ENCODE results near the gene AFF3.
"Not testable (repeated sequence)": the region's sequence is repeated elsewhere in the genome, so short reads cannot be mapped to it uniquely, and the experiment has no call there.

The AFF3 gene

DNA sequence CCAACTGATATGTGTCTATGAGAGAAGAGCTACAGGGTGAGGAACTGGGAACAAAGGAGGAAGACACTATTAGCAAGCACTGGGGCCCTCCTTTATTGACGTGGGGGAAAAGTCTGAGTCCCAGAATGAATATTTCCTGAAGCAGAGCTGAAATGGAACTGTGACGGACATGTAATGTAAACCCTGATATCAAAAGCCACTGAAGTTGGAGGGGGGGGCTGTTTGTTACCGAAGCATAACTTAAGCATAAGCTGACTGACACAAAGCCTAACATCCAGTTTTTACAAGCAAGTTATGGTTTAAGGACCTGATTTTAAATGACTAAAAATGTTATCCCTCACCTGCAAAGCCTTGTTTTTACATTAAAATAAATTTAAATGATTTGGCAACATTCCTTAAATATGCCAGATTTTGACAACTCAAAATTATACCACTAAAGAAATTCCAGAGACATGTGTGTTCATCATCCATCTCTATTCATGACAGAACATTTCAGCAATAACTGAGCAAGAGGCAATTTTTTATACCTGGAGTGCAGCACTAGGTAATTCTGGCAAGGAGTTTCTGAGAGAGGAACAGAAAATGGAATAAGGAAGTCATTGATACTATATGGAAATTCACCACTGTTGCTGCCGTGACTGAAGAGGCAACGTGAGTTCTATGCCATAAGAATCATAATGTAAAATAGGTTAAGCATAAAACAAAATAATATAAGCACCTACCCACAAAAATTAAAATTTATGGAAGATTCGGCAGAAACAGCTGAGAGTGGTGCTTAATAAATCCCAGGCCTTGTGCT is 186.0 kb downstream of the AFF3 start:
- Histone ChIP-seq H3K79me2 (ENCODE audit: control insufficient read depth, insufficient read depth, low read length, unreplicated experiment) (no peaks in the 10 kb centered on the region), H2AFZ (ENCODE audit: low read length, unreplicated experiment) (no peak overlapping the region), H3K36me3 (ENCODE audit: insufficient read depth, low read length) (no peaks in the 10 kb centered on the region), H3K4me3 (ENCODE audit: low read depth, low read length) (no peak overlapping the region), H3K27me3 (ENCODE audit: insufficient read depth, low read length) (no peaks in the 10 kb centered on the region), H3K4me1 (ENCODE audit: control insufficient read depth, insufficient read depth, low read length, unreplicated experiment) (no peaks in the 10 kb centered on the region), H3K27ac (ENCODE audit: low read depth, low read length) (no peak overlapping the region)

DNA sequence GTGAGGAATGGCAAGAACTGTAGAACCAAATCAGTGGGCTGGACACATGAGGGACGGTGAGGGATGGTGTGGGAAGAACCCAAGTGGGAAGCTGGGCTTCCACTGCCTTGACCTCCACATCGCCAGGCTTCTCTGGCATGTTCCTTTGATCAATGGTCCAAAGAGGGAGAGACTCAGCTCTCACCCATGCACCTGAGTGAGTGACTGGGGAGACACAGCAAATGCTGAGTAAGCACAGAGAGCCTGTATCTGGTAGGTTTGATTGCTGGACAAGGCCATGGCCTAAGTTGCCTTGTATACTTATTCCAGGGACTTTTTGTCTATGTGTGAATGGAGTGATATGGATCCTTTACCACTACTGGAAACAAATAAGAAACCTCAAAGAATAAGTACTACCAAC is 188.6 kb downstream of the AFF3 start:
- no peak overlapping the region for H2AFZ ChIP-seq (ENCODE audit: low read length, unreplicated experiment)
- H3K36me3 ChIP-seq (ENCODE audit: insufficient read depth, low read length): no peaks in the 10 kb centered on the region
- no peaks in the 10 kb centered on the region for H3K4me1 ChIP-seq (ENCODE audit: control insufficient read depth, insufficient read depth, low read length, unreplicated experiment)
- H3K79me2 ChIP-seq (ENCODE audit: control insufficient read depth, insufficient read depth, low read length, unreplicated experiment): no peaks in the 10 kb centered on the region
- H3K27me3 ChIP-seq (ENCODE audit: insufficient read depth, low read length): no peaks in the 10 kb centered on the region
- no peak overlapping the region for H3K4me3 ChIP-seq (ENCODE audit: low read depth, low read length)
- H3K27ac ChIP-seq (ENCODE audit: low read depth, low read length): no peak overlapping the region

- H3K27me3 ChIP-seq (ENCODE audit: insufficient read depth, low read length): no peaks in the 10 kb centered on the region
- no peak overlapping the region for H3K27ac ChIP-seq (ENCODE audit: low read depth, low read length)
- H3K79me2 ChIP-seq (ENCODE audit: control insufficient read depth, insufficient read depth, low read length, unreplicated experiment): no peaks in the 10 kb centered on the region
- H2AFZ ChIP-seq (ENCODE audit: low read length, unreplicated experiment): no peak overlapping the region
- H3K4me1 ChIP-seq (ENCODE audit: control insufficient read depth, insufficient read depth, low read length, unreplicated experiment): no peaks in the 10 kb centered on the region
- no peaks in the 10 kb centered on the region for H3K36me3 ChIP-seq (ENCODE audit: insufficient read depth, low read length)
- H3K4me3 ChIP-seq (ENCODE audit: low read depth, low read length): no peak overlapping the region
These were observed 192.4 kb downstream of the AFF3 start for GRCh38 chr2:99949963-99950362.

GRCh38 chr2:99949530-99949929 is 192.9 kb downstream of the AFF3 start:
- Histone ChIP-seq H3K27me3 (ENCODE audit: insufficient read depth, low read length) (no peaks in the 10 kb centered on the region), H3K4me3 (ENCODE audit: low read depth, low read length) (no peak overlapping the region), H3K4me1 (ENCODE audit: control insufficient read depth, insufficient read depth, low read length, unreplicated experiment) (no peaks in the 10 kb centered on the region), H3K36me3 (ENCODE audit: insufficient read depth, low read length) (no peaks in the 10 kb centered on the region), H2AFZ (ENCODE audit: low read length, unreplicated experiment) (no peak overlapping the region), H3K79me2 (ENCODE audit: control insufficient read depth, insufficient read depth, low read length, unreplicated experiment) (no peaks in the 10 kb centered on the region), H3K27ac (ENCODE audit: low read depth, low read length) (no peak overlapping the region)

- H3K27ac ChIP-seq (ENCODE audit: low read depth, low read length): no peak overlapping the region
- no peaks in the 10 kb centered on the region for H3K4me1 ChIP-seq (ENCODE audit: control insufficient read depth, insufficient read depth, low read length, unreplicated experiment)
- no peak overlapping the region for H3K4me3 ChIP-seq (ENCODE audit: low read depth, low read length)
- no peaks in the 10 kb centered on the region for H3K27me3 ChIP-seq (ENCODE audit: insufficient read depth, low read length)
- H3K36me3 ChIP-seq (ENCODE audit: insufficient read depth, low read length): no peaks in the 10 kb centered on the region
- no peaks in the 10 kb centered on the region for H3K79me2 ChIP-seq (ENCODE audit: control insufficient read depth, insufficient read depth, low read length, unreplicated experiment)
- H2AFZ ChIP-seq (ENCODE audit: low read length, unreplicated experiment): no peak overlapping the region
These were observed 194.4 kb downstream of the AFF3 start for GRCh38 chr2:99948010-99948409.

- not testable (repeated sequence) for H3K4me3 ChIP-seq (ENCODE audit: low read depth, low read length); H3K27me3 ChIP-seq (ENCODE audit: insufficient read depth, low read length); H3K4me1 ChIP-seq (ENCODE audit: control insufficient read depth, insufficient read depth, low read length, unreplicated experiment); H3K27ac ChIP-seq (ENCODE audit: low read depth, low read length); H3K79me2 ChIP-seq (ENCODE audit: control insufficient read depth, insufficient read depth, low read length, unreplicated experiment); H3K36me3 ChIP-seq (ENCODE audit: insufficient read depth, low read length); H2AFZ ChIP-seq (ENCODE audit: low read length, unreplicated experiment)
These were observed 195.0 kb downstream of the AFF3 start for GRCh38 chr2:99947366-99947765.

- no peaks in the 10 kb centered on the region for H3K79me2 ChIP-seq (ENCODE audit: control insufficient read depth, insufficient read depth, low read length, unreplicated experiment)
- no peak overlapping the region for H3K27ac ChIP-seq (ENCODE audit: low read depth, low read length)
- H3K4me3 ChIP-seq (ENCODE audit: low read depth, low read length): no peak overlapping the region
- H3K27me3 ChIP-seq (ENCODE audit: insufficient read depth, low read length): no peaks in the 10 kb centered on the region; the same call in 1 of the 2 replicates
- H3K36me3 ChIP-seq (ENCODE audit: insufficient read depth, low read length): no peaks in the 10 kb centered on the region
- H2AFZ ChIP-seq (ENCODE audit: low read length, unreplicated experiment): no peak overlapping the region
- no peaks in the 10 kb centered on the region for H3K4me1 ChIP-seq (ENCODE audit: control insufficient read depth, insufficient read depth, low read length, unreplicated experiment)
These were observed 198.4 kb downstream of the AFF3 start for GRCh38 chr2:99944019-99944418.

GRCh38 chr2:99942561-99943347 is 199.6 kb downstream of the AFF3 start:
- Histone ChIP-seq H3K27me3 (ENCODE audit: insufficient read depth, low read length) (no peaks in the 10 kb centered on the region; the same call in 1 of the 2 replicates), H3K79me2 (ENCODE audit: control insufficient read depth, insufficient read depth, low read length, unreplicated experiment) (no peaks in the 10 kb centered on the region), H3K27ac (ENCODE audit: low read depth, low read length) (no peak overlapping the region), H3K36me3 (ENCODE audit: insufficient read depth, low read length) (no peaks in the 10 kb centered on the region), H3K4me1 (ENCODE audit: control insufficient read depth, insufficient read depth, low read length, unreplicated experiment) (no peaks in the 10 kb centered on the region), H2AFZ (ENCODE audit: low read length, unreplicated experiment) (no peak overlapping the region), H3K4me3 (ENCODE audit: low read depth, low read length) (no peak overlapping the region)

DNA sequence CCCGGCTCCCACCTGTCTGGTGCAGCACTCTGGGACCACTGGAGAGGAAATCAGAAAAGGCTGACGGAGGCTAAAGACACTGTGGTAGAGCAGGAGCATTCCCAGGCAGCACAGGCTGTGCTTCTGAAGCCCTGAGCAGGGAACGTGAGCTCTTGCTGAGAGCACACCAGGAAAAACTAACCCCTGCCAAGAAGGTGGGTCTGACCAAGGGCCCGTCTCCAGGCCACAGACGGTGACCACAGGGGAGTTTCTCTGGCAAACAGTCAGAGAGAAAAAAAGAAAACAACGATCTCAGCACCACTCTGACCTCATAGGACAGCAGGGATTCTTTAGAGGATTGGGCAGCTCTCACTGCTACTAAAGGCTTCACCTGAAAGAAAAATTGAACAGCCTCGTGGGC is 201.4 kb downstream of the AFF3 start:
- Histone ChIP-seq H2AFZ (ENCODE audit: low read length, unreplicated experiment) (no peak overlapping the region), H3K79me2 (ENCODE audit: control insufficient read depth, insufficient read depth, low read length, unreplicated experiment) (no peaks in the 10 kb centered on the region), H3K4me1 (ENCODE audit: control insufficient read depth, insufficient read depth, low read length, unreplicated experiment) (no peaks in the 10 kb centered on the region), H3K27me3 (ENCODE audit: insufficient read depth, low read length) (no peaks in the 10 kb centered on the region; the same call in 1 of the 2 replicates), H3K4me3 (ENCODE audit: low read depth, low read length) (no peak overlapping the region), H3K27ac (ENCODE audit: low read depth, low read length) (no peak overlapping the region), H3K36me3 (ENCODE audit: insufficient read depth, low read length) (no peaks in the 10 kb centered on the region)

DNA sequence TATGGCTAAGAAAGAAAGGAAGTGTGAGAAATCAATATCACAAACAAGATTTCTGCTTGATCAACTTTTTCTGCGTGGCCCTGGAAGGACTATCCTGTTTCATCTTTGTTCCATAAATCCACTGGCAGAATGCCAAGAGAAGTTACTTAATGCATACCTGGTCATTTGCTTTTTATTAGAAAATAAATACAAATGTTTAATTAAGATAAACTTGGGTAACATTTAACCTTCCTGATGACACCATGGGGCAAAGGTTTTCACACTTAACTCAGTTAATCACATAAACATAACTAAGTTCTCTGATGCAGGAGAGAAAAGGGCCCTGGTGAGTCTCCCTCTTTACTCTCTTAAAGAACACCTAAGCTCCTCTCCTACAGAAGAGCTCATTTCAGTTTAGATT is 203.3 kb downstream of the AFF3 start:
- Histone ChIP-seq H3K27ac (ENCODE audit: low read depth, low read length) (no peak overlapping the region), H3K79me2 (ENCODE audit: control insufficient read depth, insufficient read depth, low read length, unreplicated experiment) (no peaks in the 10 kb centered on the region), H3K27me3 (ENCODE audit: insufficient read depth, low read length) (no peaks in the 10 kb centered on the region; the same call in 1 of the 2 replicates), H3K4me1 (ENCODE audit: control insufficient read depth, insufficient read depth, low read length, unreplicated experiment) (no peaks in the 10 kb centered on the region), H2AFZ (ENCODE audit: low read length, unreplicated experiment) (no peak overlapping the region), H3K36me3 (ENCODE audit: insufficient read depth, low read length) (no peaks in the 10 kb centered on the region), H3K4me3 (ENCODE audit: low read depth, low read length) (no peak overlapping the region)

DNA sequence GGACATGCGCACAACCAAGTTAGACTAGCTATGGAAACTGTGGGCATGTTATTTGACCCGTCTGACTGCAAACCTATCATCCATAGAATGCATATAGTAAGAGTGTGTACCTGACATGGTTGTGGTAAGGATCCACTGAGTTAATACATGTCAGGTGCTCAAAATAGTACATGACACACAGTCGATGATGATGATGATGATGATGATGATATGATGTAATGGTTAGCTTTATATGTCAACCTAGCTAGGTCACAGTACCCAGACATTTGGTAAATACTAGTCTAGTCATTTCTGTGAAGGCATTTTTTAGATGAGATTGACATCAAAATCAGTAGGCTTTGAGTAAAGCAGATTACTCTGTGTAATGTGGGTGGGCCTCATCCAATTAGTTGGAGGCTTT is 204.1 kb downstream of the AFF3 start:
- no peaks in the 10 kb centered on the region for H3K4me1 ChIP-seq (ENCODE audit: control insufficient read depth, insufficient read depth, low read length, unreplicated experiment)
- no peak overlapping the region for H3K4me3 ChIP-seq (ENCODE audit: low read depth, low read length)
- no peak overlapping the region for H3K27ac ChIP-seq (ENCODE audit: low read depth, low read length)
- H3K36me3 ChIP-seq (ENCODE audit: insufficient read depth, low read length): no peaks in the 10 kb centered on the region
- H2AFZ ChIP-seq (ENCODE audit: low read length, unreplicated experiment): no peak overlapping the region
- H3K79me2 ChIP-seq (ENCODE audit: control insufficient read depth, insufficient read depth, low read length, unreplicated experiment): no peaks in the 10 kb centered on the region
- H3K27me3 ChIP-seq (ENCODE audit: insufficient read depth, low read length): no peaks in the 10 kb centered on the region; the same call in 1 of the 2 replicates

Measured in ACC112 (cell line).